ENCODE data around the gene TMIGD1. TPM values are rescaled to one million over a fixed set of nuclear protein-coding genes. Genes with fewer than 3 reads are reported as not detected.
A peak's percentile ranks its signal among the peaks of the same experiment; 100 is the strongest.

TMIGD1 gene
- total and polyA plus RNA-seq, 2 of the 13 experiments (the other 11 are each of a cell fraction or from before 2014, with no cell fraction given): not detected

DNA sequence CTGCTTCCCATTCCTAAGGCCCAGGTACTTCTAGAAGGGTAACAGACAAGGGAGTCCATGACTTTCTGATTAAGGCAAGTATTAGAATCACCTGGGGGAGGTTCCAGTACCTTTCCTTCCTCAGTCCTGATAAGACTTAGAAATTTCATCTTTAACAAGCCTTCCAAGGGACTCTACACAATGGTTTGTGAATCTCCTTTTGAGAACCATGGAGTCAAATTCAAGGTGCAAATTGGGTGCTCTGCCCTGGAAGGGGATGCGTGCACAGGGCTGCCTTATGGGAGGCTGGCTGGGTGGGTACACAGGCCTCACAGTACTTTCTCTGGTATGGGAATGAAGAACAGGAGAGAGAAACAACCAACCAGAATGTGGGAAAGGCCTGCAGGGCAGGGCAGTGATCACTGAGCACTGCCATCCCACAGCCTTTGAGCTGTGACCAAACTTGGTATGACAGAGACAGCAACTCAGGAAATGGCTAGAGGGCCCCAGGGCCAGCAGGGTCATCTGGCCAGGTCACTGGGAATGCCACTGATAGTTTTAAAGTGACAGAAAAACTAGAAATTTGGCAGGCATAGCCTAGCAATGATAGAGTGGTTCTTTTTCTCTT, 3.6 kb upstream of the TMIGD1 start (continued):
- peak; percentile 50; the same call in 1 of the 2 replicates for TF ChIP-seq HOMEZ (CRISPR knock-in tag; IDR thresholded peaks at IDR 0.05; ENCODE audit: low read depth)
- TF ChIP-seq, protein P1, sequence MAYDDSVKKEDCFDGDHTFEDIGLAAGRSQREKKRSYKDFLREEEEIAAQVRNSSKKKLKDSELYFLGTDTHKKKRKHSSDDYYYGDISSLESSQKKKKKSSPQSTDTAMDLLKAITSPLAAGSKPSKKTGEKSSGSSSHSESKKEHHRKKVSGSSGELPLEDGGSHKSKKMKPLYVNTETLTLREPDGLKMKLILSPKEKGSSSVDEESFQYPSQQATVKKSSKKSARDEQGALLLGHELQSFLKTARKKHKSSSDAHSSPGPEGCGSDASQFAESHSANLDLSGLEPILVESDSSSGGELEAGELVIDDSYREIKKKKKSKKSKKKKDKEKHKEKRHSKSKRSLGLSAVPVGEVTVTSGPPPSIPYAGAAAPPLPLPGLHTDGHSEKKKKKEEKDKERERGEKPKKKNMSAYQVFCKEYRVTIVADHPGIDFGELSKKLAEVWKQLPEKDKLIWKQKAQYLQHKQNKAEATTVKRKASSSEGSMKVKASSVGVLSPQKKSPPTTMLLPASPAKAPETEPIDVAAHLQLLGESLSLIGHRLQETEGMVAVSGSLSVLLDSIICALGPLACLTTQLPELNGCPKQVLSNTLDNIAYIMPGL (CRISPR knock-in tag; IDR thresholded peaks at IDR 0.05; ENCODE audit: borderline replicate concordance in 1 of 2, low read depth in 1 of 2): peak; percentile 20 to 49; a peak in 2 of 4 replicates
- no peak for TF ChIP-seq SALL2 (CRISPR knock-in tag; IDR thresholded peaks at IDR 0.05)
- no peak for TF ChIP-seq PCBP1 (IDR thresholded peaks at IDR 0.05; ENCODE audit: borderline replicate concordance, low read depth, low read length)
- peak; percentile 74 for TF ChIP-seq GATAD2A (CRISPR knock-in tag; IDR thresholded peaks at IDR 0.05)
- TF ChIP-seq ZNF354B (CRISPR knock-in tag; IDR thresholded peaks at IDR 0.05): peak; percentile 54; the same call in 1 of the 2 replicates
- no peak for TF ChIP-seq JDP2 (CRISPR knock-in tag; IDR thresholded peaks at IDR 0.05; ENCODE audit: borderline replicate concordance)
- peak; percentile 42; the same call in 1 of the 2 replicates for TF ChIP-seq ZGPAT (CRISPR knock-in tag; IDR thresholded peaks at IDR 0.05)
- no peak for TF ChIP-seq TMF1 (CRISPR knock-in tag; IDR thresholded peaks at IDR 0.05; ENCODE audit: low read depth)
- no peak for TF ChIP-seq PRPF4 (IDR thresholded peaks at IDR 0.05; ENCODE audit: low read depth, low read length, poor library complexity, severe bottlenecking)
- TF ChIP-seq LCORL (IDR thresholded peaks at IDR 0.05): no peak
- TF ChIP-seq LCORL (CRISPR knock-in tag; IDR thresholded peaks at IDR 0.05): peak; percentile 89; the same call in 1 of the 2 replicates
- TF ChIP-seq, protein P2, sequence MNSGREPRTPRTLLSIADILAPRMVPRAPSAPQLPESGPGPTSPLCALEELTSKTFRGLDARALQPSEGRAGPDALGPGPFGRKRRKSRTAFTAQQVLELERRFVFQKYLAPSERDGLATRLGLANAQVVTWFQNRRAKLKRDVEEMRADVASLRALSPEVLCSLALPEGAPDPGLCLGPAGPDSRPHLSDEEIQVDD (CRISPR knock-in tag; IDR thresholded peaks at IDR 0.05; ENCODE audit: borderline replicate concordance): no peak
- peak; percentile 76 for TF ChIP-seq ELF3 (CRISPR knock-in tag; IDR thresholded peaks at IDR 0.05)
- no peak for TF ChIP-seq ZNF451 (CRISPR knock-in tag; IDR thresholded peaks at IDR 0.05)
- TF ChIP-seq KLF16 (CRISPR knock-in tag; IDR thresholded peaks at IDR 0.05): no peak
- TF ChIP-seq TAF1 (CRISPR knock-in tag; IDR thresholded peaks at IDR 0.05): peak; percentile 56; the same call in 1 of the 2 replicates
- TF ChIP-seq CBX1 (IDR thresholded peaks at IDR 0.05; ENCODE audit: low read depth): no peak
- TF ChIP-seq IRX3 (CRISPR knock-in tag; IDR thresholded peaks at IDR 0.05; ENCODE audit: borderline replicate concordance, low read depth): no peak
- no peak for TF ChIP-seq TBL1XR1 (IDR thresholded peaks at IDR 0.05; ENCODE audit: borderline replicate concordance, low read length, partially characterized antibody)
- TF ChIP-seq ZNF468 (CRISPR knock-in tag; IDR thresholded peaks at IDR 0.05): no peak
- TF ChIP-seq, protein P3, sequence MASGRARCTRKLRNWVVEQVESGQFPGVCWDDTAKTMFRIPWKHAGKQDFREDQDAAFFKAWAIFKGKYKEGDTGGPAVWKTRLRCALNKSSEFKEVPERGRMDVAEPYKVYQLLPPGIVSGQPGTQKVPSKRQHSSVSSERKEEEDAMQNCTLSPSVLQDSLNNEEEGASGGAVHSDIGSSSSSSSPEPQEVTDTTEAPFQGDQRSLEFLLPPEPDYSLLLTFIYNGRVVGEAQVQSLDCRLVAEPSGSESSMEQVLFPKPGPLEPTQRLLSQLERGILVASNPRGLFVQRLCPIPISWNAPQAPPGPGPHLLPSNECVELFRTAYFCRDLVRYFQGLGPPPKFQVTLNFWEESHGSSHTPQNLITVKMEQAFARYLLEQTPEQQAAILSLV (CRISPR knock-in tag; IDR thresholded peaks at IDR 0.05; ENCODE audit: borderline replicate concordance): no peak
- TF ChIP-seq SP1 (IDR thresholded peaks at IDR 0.05): no peak
- TF ChIP-seq SP1 (CRISPR knock-in tag; IDR thresholded peaks at IDR 0.05): no peak
- no peak for TF ChIP-seq HMGA1 (CRISPR knock-in tag; conservative IDR thresholded peaks at IDR 0.05)
